ENCODE measurements around the gene GOLGA8B.
"Not testable (repeated sequence)": the region's sequence is repeated elsewhere in the genome, so short reads cannot be mapped to it uniquely, and the experiment has no call there.

Gene GOLGA8B

GRCh38 chr15:34583399-34584329 is at the start of gene GOLGA8B:
GOLGA8B (minus strand) TSS chr15:34583651; CDS start chr15:34535912, 47,739 bp downstream.
- DNase-seq, result peak; percentile 79 to 85

- not testable (repeated sequence) for DNase-seq
Observed at GRCh38 chr15:34633165-34633564, 49.7 kb upstream of the GOLGA8B start.

GRCh38 chr15:34628577-34629152 is 45.2 kb upstream of the GOLGA8B start:
- DNase-seq, result no peak

GRCh38 chr15:34625007-34625406 is 41.6 kb upstream of the GOLGA8B start:
- DNase-seq, result no peak

GRCh38 chr15:34621675-34622074 is 38.2 kb upstream of the GOLGA8B start:
- DNase-seq, result no peak

GRCh38 chr15:34620814-34621213 is 37.4 kb upstream of the GOLGA8B start:
- no peak for DNase-seq

- no peak for DNase-seq
Observed at GRCh38 chr15:34620142-34620541, 36.7 kb upstream of the GOLGA8B start.

GRCh38 chr15:34619151-34619550 is 35.7 kb upstream of the GOLGA8B start:
- DNase-seq, result no peak

- DNase-seq, result no peak
Observed at GRCh38 chr15:34618073-34618472, 34.6 kb upstream of the GOLGA8B start.

- DNase-seq, result no peak
Observed at GRCh38 chr15:34616613-34617012, 33.2 kb upstream of the GOLGA8B start.

- DNase-seq, result no peak
Observed at GRCh38 chr15:34613997-34614396, 30.5 kb upstream of the GOLGA8B start.

- no peak for DNase-seq
Observed at GRCh38 chr15:34613301-34613700, 29.9 kb upstream of the GOLGA8B start.

- peak in 1 of 2 donors; percentile 14 for DNase-seq
Observed at GRCh38 chr15:34610354-34610753, 26.9 kb upstream of the GOLGA8B start.

GRCh38 chr15:34609102-34610057 is 25.9 kb upstream of the GOLGA8B start:
- no peak for DNase-seq

- no peak for DNase-seq
Observed at GRCh38 chr15:34608517-34608916, 25.1 kb upstream of the GOLGA8B start.

GRCh38 chr15:34607832-34608231 is 24.4 kb upstream of the GOLGA8B start:
- no peak for DNase-seq

- DNase-seq, result no peak
Observed at GRCh38 chr15:34606545-34606944, 23.1 kb upstream of the GOLGA8B start.

- DNase-seq, result no peak
Observed at GRCh38 chr15:34606131-34606530, 22.7 kb upstream of the GOLGA8B start.

- no peak for DNase-seq
Observed at GRCh38 chr15:34603095-34603494, 19.6 kb upstream of the GOLGA8B start.

GRCh38 chr15:34600923-34601322 is 17.5 kb upstream of the GOLGA8B start:
- no peak for DNase-seq

- DNase-seq, result no peak
Observed at GRCh38 chr15:34598799-34599585, 15.5 kb upstream of the GOLGA8B start.

- no peak for DNase-seq
Observed at GRCh38 chr15:34597316-34597715, 13.9 kb upstream of the GOLGA8B start.

Data from CD4-positive, alpha-beta T cell treated with Interferon alpha-2 for 1 hour (primary cell).